ENCODE results near the gene ZNF19. TPM values are rescaled to one million over a fixed set of nuclear protein-coding genes. Genes with fewer than 3 reads are reported as not detected.

ZNF19 gene
- total and polyA plus RNA-seq, 3 donors from 2014 or later, result 28.4 to 44.6 (median 31.8) TPM

DNA sequence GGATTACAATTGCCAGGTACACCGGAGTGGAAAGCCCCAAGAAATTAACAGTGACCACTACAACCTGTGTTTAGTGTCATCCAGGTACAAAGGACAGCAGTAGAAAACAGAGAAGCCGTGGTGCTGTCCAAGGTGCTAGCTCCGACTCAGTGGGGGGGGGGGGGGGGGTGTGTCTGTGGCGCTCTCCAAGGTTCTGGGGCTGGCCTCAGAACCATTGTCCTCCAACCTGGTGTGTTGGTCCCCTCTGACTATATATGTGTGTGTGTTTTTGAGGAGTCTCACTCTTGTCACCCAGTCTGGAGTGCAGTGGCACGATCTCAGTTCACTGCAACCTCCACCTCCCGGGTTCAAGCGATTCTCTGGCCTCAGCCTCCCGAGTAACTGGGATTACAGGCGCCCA, 21.3 kb downstream of the ZNF19 start:
- 28 to 32% methylated on average over 8 to 9 of the region's 9 CpGs for WGBS, 2 donors
- TF ChIP-seq, protein P1, sequence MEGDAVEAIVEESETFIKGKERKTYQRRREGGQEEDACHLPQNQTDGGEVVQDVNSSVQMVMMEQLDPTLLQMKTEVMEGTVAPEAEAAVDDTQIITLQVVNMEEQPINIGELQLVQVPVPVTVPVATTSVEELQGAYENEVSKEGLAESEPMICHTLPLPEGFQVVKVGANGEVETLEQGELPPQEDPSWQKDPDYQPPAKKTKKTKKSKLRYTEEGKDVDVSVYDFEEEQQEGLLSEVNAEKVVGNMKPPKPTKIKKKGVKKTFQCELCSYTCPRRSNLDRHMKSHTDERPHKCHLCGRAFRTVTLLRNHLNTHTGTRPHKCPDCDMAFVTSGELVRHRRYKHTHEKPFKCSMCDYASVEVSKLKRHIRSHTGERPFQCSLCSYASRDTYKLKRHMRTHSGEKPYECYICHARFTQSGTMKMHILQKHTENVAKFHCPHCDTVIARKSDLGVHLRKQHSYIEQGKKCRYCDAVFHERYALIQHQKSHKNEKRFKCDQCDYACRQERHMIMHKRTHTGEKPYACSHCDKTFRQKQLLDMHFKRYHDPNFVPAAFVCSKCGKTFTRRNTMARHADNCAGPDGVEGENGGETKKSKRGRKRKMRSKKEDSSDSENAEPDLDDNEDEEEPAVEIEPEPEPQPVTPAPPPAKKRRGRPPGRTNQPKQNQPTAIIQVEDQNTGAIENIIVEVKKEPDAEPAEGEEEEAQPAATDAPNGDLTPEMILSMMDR (IDR thresholded peaks at IDR 0.05), result no peak
- no peak for TF ChIP-seq POLR2A (IDR thresholded peaks at IDR 0.05)
- peak; percentile 35 for DNase-seq

DNA sequence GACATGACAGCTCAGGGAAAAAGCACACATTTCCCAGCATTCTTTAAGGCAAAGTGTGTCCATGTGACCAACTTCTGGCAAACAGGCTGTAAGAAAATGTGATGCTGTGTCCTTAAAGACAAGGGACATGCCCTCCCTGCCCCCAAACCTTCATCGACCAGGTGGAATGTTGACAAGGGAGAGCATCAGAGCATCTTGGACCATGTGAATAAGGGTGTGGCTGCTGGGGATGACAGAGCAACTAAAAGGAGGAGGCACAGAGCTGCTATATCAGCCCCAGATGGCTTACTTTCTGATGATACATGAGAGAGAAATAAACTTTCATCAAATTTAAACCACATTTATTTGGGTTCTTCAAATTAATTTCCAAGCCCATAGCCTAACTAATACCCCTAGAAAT, 24.9 kb downstream of the ZNF19 start:
- intact Hi-C loops (cut with DNase I; ENCODE audit: low total_unique reads), result no loop called here
- DNase-seq, result no peak
- Histone ChIP-seq H3K27ac (no peak overlapping the region), H3K27me3 (no peaks in the 10 kb centered on the region), H3K4me1 (peaks cover 7% of the 10 kb centered on the region), H3K9me3 (no peaks in the 10 kb centered on the region), H3K36me3 (ENCODE audit: low read depth, missing control alignments) (no peaks in the 10 kb centered on the region), H3K4me3 (no peak overlapping the region)
- 83 to 84% methylated on average over 1 of the region's 1 CpG for WGBS, 2 donors
- TF ChIP-seq POLR2A (IDR thresholded peaks at IDR 0.05), result no peak
- TF ChIP-seq, protein P1 (IDR thresholded peaks at IDR 0.05), result no peak

More for the DNA sequence above, 21.3 kb downstream of the ZNF19 start:
- Histone ChIP-seq H3K4me1 (no peaks in the 10 kb centered on the region), H3K27ac (no peak overlapping the region), H3K9me3 (no peaks in the 10 kb centered on the region), H3K36me3 (ENCODE audit: low read depth, missing control alignments) (no peaks in the 10 kb centered on the region), H3K4me3 (no peak overlapping the region), H3K27me3 (no peaks in the 10 kb centered on the region)
- intact Hi-C loops (cut with DNase I; ENCODE audit: low total_unique reads), result no loop called here

DNA sequence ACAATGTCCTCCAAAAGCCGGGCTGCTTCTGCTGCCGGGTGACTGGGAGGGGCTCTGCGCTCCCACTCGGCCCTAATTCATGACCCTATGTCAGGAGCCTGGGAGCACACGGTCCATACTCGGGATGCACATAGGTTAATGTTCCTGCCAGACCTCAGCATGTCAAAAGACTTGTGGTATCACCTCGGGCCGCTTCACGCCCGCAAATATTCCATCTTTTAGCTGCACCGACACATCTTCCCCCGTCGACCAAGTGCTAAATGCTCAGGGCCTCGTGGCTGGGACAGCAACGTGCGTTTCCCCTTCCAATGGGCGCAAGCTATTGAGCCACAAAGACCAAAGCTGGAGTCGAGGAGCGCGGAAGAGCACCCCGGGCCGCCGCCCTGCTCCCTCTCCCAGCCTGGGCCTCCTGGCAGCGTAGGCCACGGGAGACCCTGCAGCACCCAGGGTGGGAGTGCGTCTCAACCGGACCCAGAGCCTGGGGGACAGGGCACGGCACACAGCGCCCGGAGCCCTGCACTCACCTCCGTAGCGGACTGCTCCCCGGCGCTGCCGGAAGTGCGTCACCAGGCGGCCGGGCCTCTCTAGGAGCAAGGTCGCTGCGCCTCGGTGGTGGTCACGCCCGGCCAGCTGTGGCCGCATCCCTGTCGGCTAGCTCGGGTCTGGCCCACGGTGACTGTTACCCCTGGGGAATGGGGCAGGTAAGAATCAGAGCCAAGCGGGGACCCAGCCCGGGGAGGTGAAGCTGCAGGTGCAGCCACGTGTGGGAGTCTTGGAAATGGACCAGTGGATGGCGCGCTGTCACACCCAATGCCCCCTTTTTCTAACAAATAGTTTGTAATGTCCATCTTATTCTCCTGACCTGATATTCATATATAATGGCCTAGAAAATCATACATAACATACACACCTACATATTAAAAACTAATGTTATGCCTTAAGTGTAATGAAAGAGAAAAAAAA, 27.2 kb downstream of the ZNF19 start, which contains the start of gene ZNF23:
ZNF23 (minus strand) TSS at position 562 of the 963 bp plus-strand sequence. CDS start 5,451 bp downstream, outside the sequence.
- intact Hi-C loops (cut with DNase I; ENCODE audit: low total_unique reads), result no loop called here
- peak; percentile 92 for DNase-seq
- no peak for TF ChIP-seq POLR2A (IDR thresholded peaks at IDR 0.05)
- TF ChIP-seq, protein P1 (IDR thresholded peaks at IDR 0.05), result no peak
- H3K9me3 ChIP-seq, result no peaks in the 10 kb centered on the region
- peaks cover 7% of the 10 kb centered on the region for H3K4me1 ChIP-seq
- no peaks in the 10 kb centered on the region for H3K36me3 ChIP-seq (ENCODE audit: low read depth, missing control alignments)
- 0 to 3% methylated on average over 18 to 27 of the region's 52 CpGs for WGBS, 2 donors
- no peaks in the 10 kb centered on the region for H3K27me3 ChIP-seq
- peak within 1 kb of the TSS; percentile 68 to 78 for H3K27ac ChIP-seq
- peak within 1 kb of the TSS; percentile 88 to 93 for H3K4me3 ChIP-seq

GRCh38 chr16:71460941-71461340, 28.2 kb downstream of the ZNF19 start:
- TF ChIP-seq, protein P1 (IDR thresholded peaks at IDR 0.05), result no peak
- TF ChIP-seq POLR2A (IDR thresholded peaks at IDR 0.05), result no peak
- intact Hi-C loops (cut with DNase I; ENCODE audit: low total_unique reads), result no loop called here
- no peak overlapping the region for H3K27ac ChIP-seq
- no peak for DNase-seq
- peaks cover 7% of the 10 kb centered on the region for H3K4me1 ChIP-seq
- no peaks in the 10 kb centered on the region for H3K9me3 ChIP-seq
- no peaks in the 10 kb centered on the region for H3K27me3 ChIP-seq
- H3K36me3 ChIP-seq (ENCODE audit: low read depth, missing control alignments), result no peaks in the 10 kb centered on the region
- no peak overlapping the region for H3K4me3 ChIP-seq
- 66 to 76% methylated on average over 1 of the region's 1 CpG for WGBS, 2 donors

Measured in testis (tissue), 3 donors.